SU-DHL-6 (cell line): Measurements from ENCODE around the gene VWCE.

Experiments
- H2AFZ ChIP-seq: fragments of 200-600 bp; sonication (generic); 2 replicates; pipeline ENCODE4 v1.6.1; 2014; ENCODE audit warnings: low read depth, mild to moderate bottlenecking, moderate library complexity, mixed read lengths, antibody characterized with exemption, low read length; ENCODE audit not compliant: severe bottlenecking
- H3F3A ChIP-seq: fragments of 200-600 bp; shearing (Covaris generic); 2 replicates; pipeline ENCODE4 v1.6.0; 2016; ENCODE audit warnings: antibody characterized with exemption, mild to moderate bottlenecking; ENCODE audit not compliant: insufficient read depth
- H3K27ac ChIP-seq: fragments of 200-600 bp; sonication (generic); 2 replicates; pipeline ENCODE4 v1.5.1; 2016; ENCODE audit warnings: low read depth, mild to moderate bottlenecking, low read length, moderate library complexity, mixed read lengths
- H3K27me3 ChIP-seq: fragments of 200-600 bp; sonication (generic), shearing (Covaris generic); 2 replicates; pipeline ENCODE4 v1.6.0; 2014; ENCODE audit warnings: mild to moderate bottlenecking, low read length
- H3K36me3 ChIP-seq: fragments of 200-600 bp; sonication (generic); 2 replicates; pipeline ENCODE4 v1.6.1; 2014; ENCODE audit warnings: mild to moderate bottlenecking, low read length, mixed read lengths
- H3K4me2 ChIP-seq: fragments of 300-600, 200-600 bp; shearing (Covaris generic), sonication (generic); 2 replicates; pipeline ENCODE4 v1.6.0; 2014; ENCODE audit warnings: low read length, low read depth, mild to moderate bottlenecking; ENCODE audit not compliant: poor library complexity, severe bottlenecking
- H3K4me3 ChIP-seq: fragments of 200-600 bp; sonication (generic); 2 replicates; pipeline ENCODE4 v1.5.1; 2014; ENCODE audit warnings: antibody characterized with exemption, low read length, mild to moderate bottlenecking, mixed read lengths; ENCODE audit not compliant: insufficient read depth, poor library complexity, severe bottlenecking
- H3K79me2 ChIP-seq: fragments of 200-600 bp; sonication (generic); 2 replicates; pipeline ENCODE4 v1.6.1; 2014; ENCODE audit warnings: mild to moderate bottlenecking, low read length, moderate library complexity; ENCODE audit not compliant: insufficient read depth
- H3K9ac ChIP-seq: fragments of 200-600 bp; sonication (generic); 2 replicates; pipeline ENCODE4 v1.7.0; 2014; ENCODE audit warnings: mild to moderate bottlenecking, low read length
- H3K9me2 ChIP-seq: fragments of 200-600 bp; sonication (generic); replicated peaks from 2 replicates; pipeline ENCODE4 v1.6.1; 2014; ENCODE audit warnings: low read length; ENCODE audit not compliant: insufficient read depth
- H3K9me3 ChIP-seq: fragments of 200-600 bp; sonication (generic); 2 replicates; pipeline ENCODE4 v1.6.1; 2014; ENCODE audit warnings: low read length, mixed read lengths; ENCODE audit not compliant: insufficient read depth
- H4K20me1 ChIP-seq: fragments of 200-600 bp; sonication (generic); 2 replicates; pipeline ENCODE4 v1.6.1; 2014; ENCODE audit warnings: low read depth, mild to moderate bottlenecking, antibody characterized with exemption, low read length, moderate library complexity, mixed read lengths
- EZH2phosphoT487 ChIP-seq: fragments of 200-600 bp; sonication (generic), shearing (Covaris generic); conservative IDR thresholded peaks from 2 replicates; pipeline ENCODE4 v1.6.1; 2018; ENCODE audit warnings: mild to moderate bottlenecking, antibody characterized with exemption, low read length, moderate library complexity, mixed read lengths
- TF ChIP-seq, protein P1 (sequence below): fragments of 200-600 bp; sonication (generic); IDR thresholded peaks from one replicate; pipeline ENCODE4 v1.5.1; 2017; ENCODE audit warnings: antibody characterized with exemption, mild to moderate bottlenecking, low read length, moderate library complexity; ENCODE audit not compliant: insufficient read depth, poor library complexity, severe bottlenecking

VWCE gene

GRCh38 chr11:61298663-61299244, 3.6 kb upstream of the VWCE start:
- Histone ChIP-seq H4K20me1 (no peaks in the 10 kb centered on the region), H3F3A (peaks cover 16% of the 10 kb centered on the region), H3K79me2 (peaks cover 7% of the 10 kb centered on the region), H3K27me3 (no peaks in the 10 kb centered on the region), H2AFZ (no peak overlapping the region), H3K36me3 (peaks cover 7% of the 10 kb centered on the region; the same call in 1 of the 2 replicates), H3K4me2 (no peak overlapping the region), H3K27ac (no peak overlapping the region), H3K4me3 (no peak overlapping the region), H3K9me2 (no peaks in the 10 kb centered on the region), H3K9ac (no peak overlapping the region), H3K9me3 (no peaks in the 10 kb centered on the region)
- no peak for TF ChIP-seq EZH2phosphoT487
- TF ChIP-seq, protein P1, sequence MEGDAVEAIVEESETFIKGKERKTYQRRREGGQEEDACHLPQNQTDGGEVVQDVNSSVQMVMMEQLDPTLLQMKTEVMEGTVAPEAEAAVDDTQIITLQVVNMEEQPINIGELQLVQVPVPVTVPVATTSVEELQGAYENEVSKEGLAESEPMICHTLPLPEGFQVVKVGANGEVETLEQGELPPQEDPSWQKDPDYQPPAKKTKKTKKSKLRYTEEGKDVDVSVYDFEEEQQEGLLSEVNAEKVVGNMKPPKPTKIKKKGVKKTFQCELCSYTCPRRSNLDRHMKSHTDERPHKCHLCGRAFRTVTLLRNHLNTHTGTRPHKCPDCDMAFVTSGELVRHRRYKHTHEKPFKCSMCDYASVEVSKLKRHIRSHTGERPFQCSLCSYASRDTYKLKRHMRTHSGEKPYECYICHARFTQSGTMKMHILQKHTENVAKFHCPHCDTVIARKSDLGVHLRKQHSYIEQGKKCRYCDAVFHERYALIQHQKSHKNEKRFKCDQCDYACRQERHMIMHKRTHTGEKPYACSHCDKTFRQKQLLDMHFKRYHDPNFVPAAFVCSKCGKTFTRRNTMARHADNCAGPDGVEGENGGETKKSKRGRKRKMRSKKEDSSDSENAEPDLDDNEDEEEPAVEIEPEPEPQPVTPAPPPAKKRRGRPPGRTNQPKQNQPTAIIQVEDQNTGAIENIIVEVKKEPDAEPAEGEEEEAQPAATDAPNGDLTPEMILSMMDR = no peak

DNA sequence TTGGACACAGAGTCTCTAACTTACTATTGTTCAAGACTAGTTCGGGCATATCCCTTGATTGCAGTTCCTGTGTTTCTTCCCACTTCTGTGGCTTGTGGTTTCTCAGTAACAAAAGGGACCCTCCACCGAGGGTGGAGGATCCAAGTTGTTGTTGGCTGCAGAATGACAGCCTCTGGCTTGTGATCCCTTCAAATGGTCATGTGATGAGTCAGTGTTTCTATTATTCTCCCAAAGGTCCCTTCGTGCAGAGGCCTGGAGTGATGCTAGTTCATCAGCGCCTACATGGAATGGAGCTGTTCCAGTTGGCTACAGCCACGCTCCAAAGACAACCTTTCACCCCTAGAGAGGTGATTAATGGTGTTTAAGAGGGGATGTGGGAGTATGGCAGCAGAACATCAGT, 2.6 kb upstream of the VWCE start:
- Histone ChIP-seq H3K27me3 (no peaks in the 10 kb centered on the region), H3K79me2 (peaks cover 13% of the 10 kb centered on the region), H3K27ac (0 out of 2 replicates have a peak overlapping the region, but pooled peaks have one; percentile 20), H3K4me3 (no peak overlapping the region), H3K9me3 (no peaks in the 10 kb centered on the region), H3K9me2 (no peaks in the 10 kb centered on the region), H3K4me2 (no peak overlapping the region), H4K20me1 (no peaks in the 10 kb centered on the region), H3F3A (peaks cover 16% of the 10 kb centered on the region), H3K9ac (no peak overlapping the region), H3K36me3 (peaks cover 3% of the 10 kb centered on the region; the same call in 1 of the 2 replicates), H2AFZ (no peak overlapping the region)
- TF ChIP-seq EZH2phosphoT487 = no peak
- TF ChIP-seq, protein P1 = no peak

DNA sequence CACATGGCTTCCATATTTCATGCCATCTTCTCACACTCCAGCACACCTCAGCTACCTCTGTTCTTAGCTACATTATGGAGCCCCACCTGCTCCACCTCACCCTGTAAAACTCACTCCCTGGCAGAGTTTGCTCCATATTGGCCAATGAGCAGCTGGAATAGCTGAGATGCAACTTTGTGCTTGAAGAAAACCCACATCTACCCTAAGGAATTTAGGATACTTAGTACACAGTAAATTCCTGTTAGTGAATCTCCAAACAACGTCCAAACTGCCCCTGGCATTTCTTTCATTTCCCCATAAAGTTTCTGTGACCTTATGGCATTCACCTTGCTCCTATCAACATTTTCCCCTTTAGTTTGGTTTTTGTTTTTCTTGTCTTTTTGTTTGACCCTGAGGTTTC, 2.2 kb upstream of the VWCE start:
- H3K4me2 ChIP-seq = no peak overlapping the region
- H3K9ac ChIP-seq = no peak overlapping the region
- no peaks in the 10 kb centered on the region for H3K9me3 ChIP-seq
- H4K20me1 ChIP-seq = no peaks in the 10 kb centered on the region
- H2AFZ ChIP-seq = no peak overlapping the region
- peaks cover 16% of the 10 kb centered on the region for H3F3A ChIP-seq
- H3K27me3 ChIP-seq = no peaks in the 10 kb centered on the region
- H3K9me2 ChIP-seq = no peaks in the 10 kb centered on the region
- H3K27ac ChIP-seq = 0 out of 2 replicates have a peak overlapping the region, but pooled peaks have one; percentile 20
- H3K4me3 ChIP-seq = no peak overlapping the region
- TF ChIP-seq, protein P1 = no peak
- TF ChIP-seq EZH2phosphoT487 = no peak
- no peaks in the 10 kb centered on the region for H3K36me3 ChIP-seq
- peaks cover 17% of the 10 kb centered on the region for H3K79me2 ChIP-seq
